ENCODE results near the gene NTN3.

Gene NTN3

DNA sequence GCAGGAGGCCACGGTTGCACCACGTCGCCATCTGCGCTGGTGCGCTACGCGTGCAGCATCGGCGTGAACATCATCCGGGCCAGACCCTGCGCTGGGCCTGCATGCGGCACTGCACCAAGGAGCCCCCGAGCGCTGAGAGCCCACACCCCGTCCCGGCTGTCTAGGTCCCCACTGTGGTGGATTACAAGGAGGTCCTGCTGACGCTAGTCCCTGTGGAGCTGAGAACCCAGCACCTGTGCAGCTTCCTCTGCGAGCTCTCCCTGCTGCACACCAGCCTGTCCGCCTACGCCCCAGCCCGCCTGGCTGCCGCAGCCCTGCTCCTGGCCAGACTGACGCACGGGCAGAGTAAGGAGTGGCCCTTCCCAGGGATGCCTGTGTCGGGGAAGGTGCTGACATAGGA lies 22.0 kb upstream of the NTN3 start:
- Histone ChIP-seq H3K27me3 (replicated peaks; ENCODE audit: control insufficient read depth, insufficient read depth, low read length) (no peaks in the 10 kb centered on the region), H3K36me3 (ENCODE audit: control insufficient read depth, insufficient read depth, low read length) (peaks cover 56% of the 10 kb centered on the region), H3K4me3 (replicated peaks; ENCODE audit: low read depth, low read length) (no peak overlapping the region)
- TF ChIP-seq, protein P1, sequence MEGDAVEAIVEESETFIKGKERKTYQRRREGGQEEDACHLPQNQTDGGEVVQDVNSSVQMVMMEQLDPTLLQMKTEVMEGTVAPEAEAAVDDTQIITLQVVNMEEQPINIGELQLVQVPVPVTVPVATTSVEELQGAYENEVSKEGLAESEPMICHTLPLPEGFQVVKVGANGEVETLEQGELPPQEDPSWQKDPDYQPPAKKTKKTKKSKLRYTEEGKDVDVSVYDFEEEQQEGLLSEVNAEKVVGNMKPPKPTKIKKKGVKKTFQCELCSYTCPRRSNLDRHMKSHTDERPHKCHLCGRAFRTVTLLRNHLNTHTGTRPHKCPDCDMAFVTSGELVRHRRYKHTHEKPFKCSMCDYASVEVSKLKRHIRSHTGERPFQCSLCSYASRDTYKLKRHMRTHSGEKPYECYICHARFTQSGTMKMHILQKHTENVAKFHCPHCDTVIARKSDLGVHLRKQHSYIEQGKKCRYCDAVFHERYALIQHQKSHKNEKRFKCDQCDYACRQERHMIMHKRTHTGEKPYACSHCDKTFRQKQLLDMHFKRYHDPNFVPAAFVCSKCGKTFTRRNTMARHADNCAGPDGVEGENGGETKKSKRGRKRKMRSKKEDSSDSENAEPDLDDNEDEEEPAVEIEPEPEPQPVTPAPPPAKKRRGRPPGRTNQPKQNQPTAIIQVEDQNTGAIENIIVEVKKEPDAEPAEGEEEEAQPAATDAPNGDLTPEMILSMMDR (IDR thresholded peaks at IDR 0.05; ENCODE audit: insufficient read depth, low read length, poor library complexity, severe bottlenecking) = no peak
- DNase-seq (ENCODE audit: extremely low read depth, insufficient read length) = no peak

DNA sequence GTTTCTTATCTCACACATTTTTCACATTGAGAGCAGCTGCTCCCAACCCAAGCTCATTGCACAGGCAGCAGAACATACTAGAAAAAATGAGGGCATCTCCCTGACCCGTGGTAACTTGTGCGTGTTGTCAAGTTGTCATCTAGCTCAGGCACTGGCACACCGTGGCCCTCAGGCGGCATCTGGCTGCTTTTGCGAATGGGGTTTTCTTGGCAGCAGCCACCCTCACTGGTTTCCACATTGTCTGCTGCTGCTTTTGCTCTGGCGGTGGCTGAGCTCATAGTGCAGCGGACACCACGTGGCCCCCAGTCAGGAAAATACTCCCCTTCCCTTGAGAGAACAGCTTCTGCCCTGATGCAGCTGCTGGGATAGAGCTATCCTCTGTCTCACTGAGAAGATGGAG lies 20.6 kb upstream of the NTN3 start:
- Histone ChIP-seq H3K36me3 (ENCODE audit: control insufficient read depth, insufficient read depth, low read length) (peaks cover 55% of the 10 kb centered on the region), H3K27me3 (replicated peaks; ENCODE audit: control insufficient read depth, insufficient read depth, low read length) (no peaks in the 10 kb centered on the region), H3K4me3 (replicated peaks; ENCODE audit: low read depth, low read length) (no peak overlapping the region)
- TF ChIP-seq, protein P1 (IDR thresholded peaks at IDR 0.05; ENCODE audit: insufficient read depth, low read length, poor library complexity, severe bottlenecking) = no peak
- DNase-seq (ENCODE audit: extremely low read depth, insufficient read length) = no peak

DNA sequence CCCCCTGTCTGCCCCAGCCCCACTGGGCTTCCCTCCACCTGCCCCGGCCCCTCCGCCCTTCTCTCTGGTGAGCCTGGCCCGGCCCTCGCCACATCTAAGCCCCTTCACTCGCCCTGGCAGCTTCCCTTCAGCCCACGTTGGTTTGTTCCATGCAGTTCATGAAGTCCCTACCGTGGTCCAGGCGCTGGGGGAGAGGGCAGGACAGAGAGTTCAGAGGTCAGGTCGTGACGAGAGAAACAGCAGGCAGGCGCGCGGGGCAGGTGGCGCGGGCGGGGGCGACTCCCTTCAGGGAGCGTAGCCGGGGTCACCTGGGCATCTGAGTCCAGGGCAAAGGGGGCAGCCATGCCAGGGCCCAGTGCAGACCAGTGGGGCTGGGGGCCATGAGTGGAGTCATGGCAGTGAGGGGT lies 20.1 kb upstream of the NTN3 start:
- Histone ChIP-seq H3K27me3 (replicated peaks; ENCODE audit: control insufficient read depth, insufficient read depth, low read length) (no peaks in the 10 kb centered on the region), H3K4me3 (replicated peaks; ENCODE audit: low read depth, low read length) (no peak overlapping the region), H3K36me3 (ENCODE audit: control insufficient read depth, insufficient read depth, low read length) (peaks cover 55% of the 10 kb centered on the region)
- DNase-seq (ENCODE audit: extremely low read depth, insufficient read length) = no peak
- TF ChIP-seq, protein P1 (IDR thresholded peaks at IDR 0.05; ENCODE audit: insufficient read depth, low read length, poor library complexity, severe bottlenecking) = no peak

DNA sequence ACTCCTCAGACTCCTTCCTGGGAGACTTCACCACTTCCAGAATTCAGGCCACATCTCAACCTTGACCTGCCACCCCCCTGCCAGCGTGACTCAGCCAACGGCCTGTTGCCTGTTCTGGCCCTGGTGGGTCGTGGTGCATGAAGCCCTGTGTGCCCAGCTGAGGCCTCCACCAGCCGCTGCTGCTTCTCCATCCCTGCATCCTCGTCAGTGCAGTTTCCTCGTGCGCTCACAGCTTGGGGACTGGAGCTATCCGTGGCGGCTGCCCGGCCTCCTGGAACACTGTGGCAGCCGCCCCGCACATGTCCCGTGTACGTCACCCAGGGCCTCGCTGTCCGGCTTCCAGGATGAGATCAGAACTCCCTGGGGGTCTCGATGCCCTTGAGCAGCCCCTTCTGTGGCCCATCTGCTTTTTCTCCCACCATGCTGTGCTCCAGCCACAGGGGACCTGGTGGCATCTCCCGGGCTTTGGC lies 19.2 kb upstream of the NTN3 start:
- H3K27me3 ChIP-seq (replicated peaks; ENCODE audit: control insufficient read depth, insufficient read depth, low read length) = no peaks in the 10 kb centered on the region
- H3K4me3 ChIP-seq (replicated peaks; ENCODE audit: low read depth, low read length) = no peak overlapping the region
- peaks cover 58% of the 10 kb centered on the region for H3K36me3 ChIP-seq (ENCODE audit: control insufficient read depth, insufficient read depth, low read length)
- no peak for DNase-seq (ENCODE audit: extremely low read depth, insufficient read length)
- TF ChIP-seq, protein P1 (IDR thresholded peaks at IDR 0.05; ENCODE audit: insufficient read depth, low read length, poor library complexity, severe bottlenecking) = no peak

DNA sequence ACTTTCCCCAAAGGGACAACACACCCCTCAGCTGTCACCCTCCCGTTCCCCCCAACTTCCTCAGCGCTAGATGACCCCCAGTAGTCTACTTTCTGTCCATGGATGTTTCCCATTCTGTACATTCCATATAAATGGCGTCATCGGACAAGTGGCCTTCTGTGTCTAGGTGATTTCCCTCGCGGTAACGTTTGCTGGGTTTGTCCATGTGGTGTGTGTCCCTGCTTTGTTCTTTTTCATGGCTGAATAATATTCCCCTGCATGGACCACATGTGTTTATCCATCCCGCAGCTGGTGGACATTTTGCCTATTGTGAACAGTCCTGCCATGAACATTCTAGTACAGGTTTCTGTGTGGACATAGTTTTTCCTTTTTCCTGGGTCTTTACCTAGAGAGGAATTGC lies 18.4 kb upstream of the NTN3 start:
- H3K27me3 ChIP-seq (replicated peaks; ENCODE audit: control insufficient read depth, insufficient read depth, low read length) = no peaks in the 10 kb centered on the region
- H3K4me3 ChIP-seq (replicated peaks; ENCODE audit: low read depth, low read length) = no peak overlapping the region
- TF ChIP-seq, protein P1 (IDR thresholded peaks at IDR 0.05; ENCODE audit: insufficient read depth, low read length, poor library complexity, severe bottlenecking) = no peak
- peaks cover 61% of the 10 kb centered on the region for H3K36me3 ChIP-seq (ENCODE audit: control insufficient read depth, insufficient read depth, low read length)
- DNase-seq (ENCODE audit: extremely low read depth, insufficient read length) = no peak

Measured in GM06990 (cell line).